HG02610 (cell line): Measurements from ENCODE around the gene CD2.

Experiments used
- ATAC-seq: cut with Tn5 transposase; IDR thresholded peaks from one replicate; pipeline ENCODE4 v1.9.1; 2021; ENCODE audit warnings: mild to moderate bottlenecking, moderate library complexity; ENCODE audit not compliant: unreplicated experiment

The CD2 gene

DNA sequence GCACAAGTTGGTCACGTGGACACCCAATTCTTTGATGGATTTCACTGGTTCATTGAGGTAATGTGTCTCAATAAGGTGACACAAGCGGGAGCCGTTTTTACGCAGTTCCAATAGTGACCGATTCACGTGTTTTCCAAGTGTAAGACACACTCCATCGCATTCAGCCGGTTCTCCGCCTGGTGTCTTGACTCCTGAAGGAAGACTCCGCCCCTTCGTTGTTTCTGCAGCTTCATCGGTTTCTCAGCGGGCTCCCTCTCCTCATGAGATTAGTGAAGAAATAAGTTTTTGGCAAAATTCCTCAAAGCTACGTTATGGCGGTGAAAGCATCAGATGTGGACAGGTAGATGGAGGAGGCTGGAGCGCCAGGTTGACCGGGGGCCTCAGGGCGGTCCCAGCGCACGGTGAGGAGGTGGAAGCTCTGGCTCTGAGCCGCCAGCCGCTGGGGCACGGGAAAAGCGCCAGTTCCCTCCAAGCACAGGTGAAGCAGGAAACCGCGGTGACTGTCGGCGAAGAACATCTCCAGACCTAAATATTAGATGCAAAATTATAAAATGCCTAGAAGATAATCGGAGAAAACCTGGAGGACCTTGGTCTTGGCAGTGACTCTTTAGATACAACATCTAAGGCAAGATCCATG is 21.0 kb downstream of the CD2 start:
- ATAC-seq, result no peak

DNA sequence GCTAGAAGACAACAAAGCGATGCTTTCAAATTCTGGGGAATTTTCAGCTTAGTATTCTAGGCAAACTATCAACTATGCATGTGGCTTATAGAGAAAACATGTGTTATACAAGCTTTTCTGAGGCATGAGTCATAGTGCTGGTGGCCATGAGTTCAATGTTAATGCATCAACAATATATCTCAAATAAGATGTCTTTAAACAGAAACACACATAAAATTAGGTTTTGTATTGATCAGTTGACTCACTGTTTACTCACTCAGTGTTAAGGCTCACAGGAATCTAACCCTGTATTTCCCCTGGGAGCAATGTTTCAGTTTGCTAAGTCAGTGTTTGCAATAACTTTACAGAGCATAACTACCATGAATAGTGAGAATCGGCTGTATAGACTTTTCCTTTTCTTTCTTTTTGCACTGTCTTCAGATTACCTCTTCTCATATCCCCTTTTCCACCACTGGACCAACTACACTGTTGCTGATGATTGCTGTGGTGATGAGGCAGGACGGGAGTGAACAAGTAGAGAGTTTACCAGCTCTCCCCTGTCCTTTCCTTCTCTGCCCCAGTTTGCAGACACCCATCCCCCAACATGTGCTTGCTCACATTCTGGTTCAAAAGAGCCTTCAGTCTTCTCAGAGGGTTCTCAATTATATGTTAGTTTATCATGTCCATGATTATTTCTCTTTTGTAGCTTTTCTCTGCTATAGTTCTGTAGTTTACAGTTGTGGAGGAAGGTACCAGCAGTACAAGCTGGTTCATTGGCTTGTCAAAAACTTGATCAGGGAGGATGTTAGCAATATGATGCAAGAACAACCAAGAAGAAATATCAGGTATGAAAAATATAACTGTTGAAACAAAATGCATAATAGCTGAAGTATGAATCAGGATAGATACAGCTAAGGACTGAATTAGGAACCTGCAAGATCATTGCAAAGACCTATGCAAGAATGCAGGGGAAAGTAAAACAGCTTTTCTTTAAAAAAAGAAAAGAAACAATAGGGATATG is 23.9 kb downstream of the CD2 start:
- ATAC-seq, result no peak

DNA sequence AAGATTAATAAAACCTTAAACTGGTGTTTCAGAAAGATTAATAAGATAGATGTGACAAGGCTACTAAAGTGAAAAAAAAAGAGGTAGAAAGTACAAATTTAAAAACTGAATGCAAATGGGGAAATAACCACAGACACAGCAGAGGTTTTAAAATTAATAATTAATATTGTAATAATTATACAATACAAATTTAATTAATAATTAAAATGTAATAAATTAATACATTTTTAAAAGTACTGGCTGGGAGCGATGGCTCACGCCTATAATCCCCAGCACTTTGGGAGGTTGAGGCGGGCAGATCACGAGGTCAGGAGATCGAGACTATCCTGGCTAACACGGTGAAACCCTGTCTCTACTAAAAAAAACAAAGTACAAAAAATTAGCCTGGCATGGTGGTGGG is 26.8 kb downstream of the CD2 start:
- no peak for ATAC-seq

DNA sequence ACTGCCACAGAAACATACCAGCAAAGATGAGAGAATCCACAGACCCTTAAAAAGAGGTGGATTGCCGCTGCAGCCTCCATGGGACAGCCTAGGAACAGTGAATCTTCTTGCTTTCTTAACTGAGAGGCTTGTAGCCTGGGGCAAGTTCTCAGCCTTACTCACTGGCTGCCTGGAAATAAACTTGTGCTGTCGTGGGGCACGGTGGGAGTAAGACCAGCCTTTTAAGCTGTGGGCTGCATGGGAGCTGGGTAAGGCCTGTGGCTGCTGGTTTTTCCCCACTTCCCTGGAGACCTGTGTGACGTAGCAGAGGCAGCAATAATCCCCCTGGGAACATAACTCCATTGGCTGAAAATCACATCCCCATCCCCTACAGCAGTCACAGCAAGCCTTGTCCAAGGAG is 30.8 kb downstream of the CD2 start:
- no peak for ATAC-seq

DNA sequence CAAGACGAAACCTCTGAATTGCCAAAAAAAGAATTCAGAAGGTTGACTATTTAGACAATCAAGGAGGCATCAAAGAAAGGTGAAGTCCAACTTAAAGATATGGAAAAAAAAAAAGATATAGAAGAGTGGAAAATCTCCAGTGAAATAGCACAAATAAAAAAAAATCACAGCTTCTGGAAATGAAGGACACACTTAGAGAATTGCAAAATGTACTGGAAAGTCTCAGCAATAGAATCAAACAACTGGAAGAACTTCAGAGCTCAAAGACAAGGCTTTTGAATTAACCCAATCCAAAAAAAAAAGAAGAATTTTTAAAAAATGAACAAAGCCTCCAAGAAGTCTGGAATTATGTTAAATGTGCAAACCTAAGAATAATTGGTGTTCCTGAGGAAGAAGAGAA is 31.8 kb downstream of the CD2 start:
- no peak for ATAC-seq

DNA sequence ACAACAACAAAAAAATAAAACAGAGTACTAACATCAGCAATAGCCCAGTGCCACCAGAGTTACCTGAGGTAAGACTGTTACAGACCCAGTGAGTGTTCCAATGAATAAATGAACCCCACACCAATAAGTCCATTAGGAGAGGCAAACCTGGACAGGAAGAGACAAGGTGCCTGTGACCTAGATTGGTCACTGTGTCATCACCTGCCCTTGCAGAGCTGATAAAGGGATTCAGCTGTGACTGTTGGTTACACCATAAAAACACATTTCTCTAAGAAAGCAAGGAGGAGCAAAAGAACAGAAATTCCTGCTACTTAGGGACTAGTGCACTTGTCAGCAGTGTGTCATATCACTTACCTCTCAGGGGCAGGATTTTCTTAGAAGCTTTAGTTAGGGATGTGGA is 37.5 kb downstream of the CD2 start:
- no peak for ATAC-seq

DNA sequence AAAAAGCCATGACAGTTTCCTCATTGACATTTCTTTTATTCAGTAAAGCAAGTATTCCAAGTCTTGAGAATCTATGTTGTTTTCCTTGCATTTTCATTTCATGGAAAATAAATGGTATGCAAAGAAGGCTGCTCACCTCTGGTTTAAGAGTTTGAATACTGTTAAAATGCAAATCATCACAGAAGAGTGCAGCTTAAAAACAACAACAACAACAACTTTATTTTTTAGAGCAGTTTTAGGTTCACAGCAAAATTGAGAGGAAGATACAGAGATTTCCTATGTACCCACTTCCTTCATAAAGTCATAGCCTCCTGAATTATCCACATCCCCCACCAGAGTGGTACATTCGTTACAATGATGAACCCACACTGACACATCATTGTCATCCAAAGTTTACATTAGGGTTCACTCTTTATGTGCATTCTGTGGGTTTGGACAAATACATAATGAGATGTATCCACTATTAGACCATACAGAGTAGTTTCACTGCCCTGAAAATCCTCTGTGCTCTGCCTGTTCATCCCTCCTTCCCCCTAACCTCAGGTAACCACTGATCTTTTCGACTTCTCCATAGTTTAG is 39.2 kb downstream of the CD2 start:
- ATAC-seq, result no peak

DNA sequence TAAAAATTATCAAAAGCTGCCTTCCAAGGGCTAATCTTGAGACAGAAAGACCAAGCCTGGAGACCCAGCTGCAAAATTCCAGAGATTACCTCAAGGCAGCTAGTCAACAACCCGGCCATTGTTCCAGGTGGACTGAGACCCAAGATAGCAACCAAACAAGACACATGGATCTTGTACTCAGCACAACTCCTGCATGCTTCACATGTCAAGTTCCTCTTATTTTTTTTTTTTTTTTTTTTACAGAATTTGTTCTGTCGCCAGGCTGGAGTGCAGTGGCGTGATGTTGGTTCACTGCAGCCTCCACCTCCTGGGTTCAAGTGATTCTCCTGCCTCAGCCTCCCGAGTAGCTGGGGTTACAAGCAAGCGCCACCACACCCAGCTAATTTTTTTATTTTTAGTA is 40.1 kb downstream of the CD2 start:
- no peak for ATAC-seq

DNA sequence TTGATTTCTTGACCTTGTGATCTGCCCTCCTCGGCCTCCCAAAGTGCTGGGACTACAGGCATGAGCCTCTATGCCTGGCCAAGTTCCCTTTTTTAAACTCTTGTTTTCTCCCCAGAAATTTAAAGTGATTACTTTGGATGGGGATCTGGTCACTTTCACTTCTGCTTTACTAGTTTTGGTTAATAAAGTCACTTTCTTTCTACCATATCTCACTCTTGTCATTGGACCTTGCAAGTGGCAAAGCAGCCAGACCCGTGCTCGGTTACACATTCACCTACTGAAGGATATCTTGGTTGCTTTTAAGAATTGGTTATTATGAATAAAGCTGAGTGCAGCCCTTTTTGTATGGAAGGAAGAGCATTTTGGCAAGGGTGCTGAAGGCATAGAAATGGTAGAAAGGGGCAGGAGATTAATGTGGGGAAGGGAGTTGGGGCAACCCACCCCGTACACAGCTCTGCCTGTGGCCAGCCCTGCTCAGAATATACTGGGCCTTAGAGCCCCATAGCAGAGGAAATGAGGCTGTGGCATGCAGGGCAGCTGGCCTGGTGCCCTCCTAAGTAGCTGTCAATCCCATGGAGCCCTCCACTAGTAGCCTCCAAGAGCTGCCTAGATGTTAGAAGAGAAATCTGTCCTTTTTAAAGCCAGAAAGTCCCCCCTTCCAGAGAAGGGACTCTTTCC is 40.7 kb downstream of the CD2 start:
- peak; percentile 79 for ATAC-seq

DNA sequence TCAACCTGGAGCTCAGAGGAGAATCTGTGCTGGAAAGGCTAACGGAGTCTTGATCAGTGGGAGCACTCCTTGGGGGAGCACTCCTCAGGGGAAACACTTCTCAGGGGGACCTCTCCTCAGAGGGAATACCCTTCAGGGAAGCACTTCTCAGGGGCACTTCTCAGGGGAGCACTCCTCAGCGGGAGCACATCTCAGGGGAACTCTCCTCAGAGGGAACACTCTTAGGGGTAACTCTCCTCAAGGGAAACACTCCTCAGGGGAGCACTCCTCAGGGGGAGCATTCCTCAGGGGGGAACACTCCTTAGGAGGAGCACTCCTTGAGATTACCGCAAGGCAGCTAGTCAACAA is 41.2 kb downstream of the CD2 start:
- no peak for ATAC-seq

DNA sequence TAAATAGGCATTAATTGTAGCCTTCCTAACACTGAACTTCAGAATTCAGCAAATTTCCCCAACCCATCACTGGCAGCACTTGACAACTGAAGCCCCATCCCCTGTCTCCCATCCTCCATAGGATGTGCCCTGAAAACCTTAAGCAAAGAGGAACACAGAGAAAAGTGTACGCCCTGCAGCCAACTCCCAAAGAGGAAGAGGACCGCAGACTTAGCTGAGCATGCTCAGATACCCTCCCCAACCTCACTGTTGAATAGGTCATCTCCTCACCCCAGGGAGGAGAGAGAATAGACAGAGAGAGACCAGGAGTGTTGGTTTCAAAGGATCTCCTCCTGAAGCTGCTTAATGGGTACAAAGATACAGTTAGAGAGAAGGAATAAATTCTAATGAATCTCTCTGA is 50.5 kb downstream of the CD2 start:
- ATAC-seq, result no peak

DNA sequence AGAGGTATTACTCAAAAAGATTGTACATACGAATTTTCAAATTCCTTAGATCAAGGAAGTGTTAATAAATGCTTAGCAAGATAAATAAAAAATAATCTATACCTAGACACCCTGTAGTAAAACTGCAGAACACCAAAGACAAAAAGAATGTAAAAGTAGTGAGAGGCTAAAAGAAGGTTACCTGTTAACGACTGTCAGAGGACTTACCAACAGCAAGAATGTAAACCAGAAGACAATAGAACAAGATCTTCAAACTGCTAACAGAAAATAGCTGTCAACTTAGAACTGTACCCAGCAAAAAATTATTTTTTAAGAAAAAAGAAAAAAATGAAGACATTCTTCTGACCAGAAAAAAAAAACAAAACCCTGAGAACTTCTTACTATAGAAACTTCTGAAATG is 51.2 kb downstream of the CD2 start:
- ATAC-seq, result no peak

DNA sequence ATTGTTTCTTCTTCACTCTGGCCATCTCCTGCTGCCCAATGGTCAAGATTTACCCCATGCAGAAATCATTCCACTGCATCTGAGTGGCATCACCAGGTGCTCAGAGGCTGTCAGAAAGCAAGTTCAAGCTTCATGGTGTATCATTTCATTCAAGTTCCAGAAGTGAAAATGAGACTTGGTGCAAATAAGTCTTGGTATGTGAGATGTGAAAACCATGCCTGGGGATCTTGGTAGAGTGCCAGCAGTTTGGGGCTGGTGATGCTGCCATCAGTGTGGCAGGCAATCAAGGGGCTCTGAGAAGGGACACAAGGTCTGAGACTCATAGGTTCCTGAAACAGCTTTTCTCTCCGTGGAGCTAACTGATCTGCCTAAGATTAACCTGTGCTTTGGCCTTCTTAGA is 52.0 kb downstream of the CD2 start:
- no peak for ATAC-seq

DNA sequence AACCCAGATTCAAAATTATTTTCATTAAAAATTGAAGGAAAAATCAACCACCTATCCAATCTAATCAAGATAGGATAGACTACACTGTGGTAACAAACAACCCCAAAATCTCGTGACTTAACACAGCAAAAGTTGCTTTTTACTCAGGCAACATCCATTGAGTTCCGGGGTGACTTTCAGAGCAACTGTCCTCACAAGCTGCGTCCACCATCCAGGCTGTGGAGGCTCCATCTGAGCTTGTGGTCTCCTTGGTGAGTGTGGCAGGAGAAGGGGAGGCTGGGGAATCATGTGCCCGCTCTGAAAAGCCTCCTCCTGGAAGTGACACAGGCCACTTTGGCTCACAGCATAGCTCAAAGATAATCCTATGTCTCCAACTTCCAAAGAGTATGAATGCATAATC is 52.4 kb downstream of the CD2 start:
- no peak for ATAC-seq

DNA sequence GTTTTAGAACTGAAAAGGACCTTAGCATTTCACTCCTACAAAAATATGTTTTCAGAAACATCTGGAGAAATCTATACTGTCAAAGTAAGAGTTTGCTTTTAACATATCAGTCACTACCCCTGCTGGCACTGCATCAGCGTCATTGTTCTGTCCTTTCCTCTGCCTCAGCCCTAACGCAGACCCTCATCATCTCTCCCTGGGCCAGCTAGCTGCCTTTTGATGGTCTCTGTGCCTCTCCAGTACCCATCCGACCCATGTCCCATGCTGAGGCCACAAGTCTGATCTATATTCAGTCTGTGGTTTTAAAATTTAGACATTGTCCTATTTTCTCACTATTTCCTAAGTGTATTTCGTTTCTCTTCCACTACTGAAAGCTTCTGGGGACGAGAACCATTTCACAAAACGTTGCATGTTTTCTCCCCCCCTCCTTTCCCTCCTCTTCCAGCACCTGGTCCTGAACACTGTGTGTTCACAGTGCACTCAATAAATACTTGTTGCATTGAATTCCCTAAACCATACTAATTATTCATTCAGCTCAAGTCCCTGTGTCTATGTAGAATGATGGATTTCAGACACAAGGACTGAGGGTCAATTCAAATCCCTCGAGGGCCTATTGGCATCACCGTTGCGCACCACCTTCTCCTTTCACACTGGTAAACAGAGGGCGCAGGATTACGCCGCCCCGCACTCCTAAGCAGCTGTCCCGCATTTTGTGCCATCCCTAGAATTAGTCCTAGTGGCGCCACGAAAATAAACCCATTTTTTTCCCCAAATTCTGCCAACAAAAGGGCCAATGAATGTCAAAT is 53.4 kb downstream of the CD2 start:
- ATAC-seq, result no peak

DNA sequence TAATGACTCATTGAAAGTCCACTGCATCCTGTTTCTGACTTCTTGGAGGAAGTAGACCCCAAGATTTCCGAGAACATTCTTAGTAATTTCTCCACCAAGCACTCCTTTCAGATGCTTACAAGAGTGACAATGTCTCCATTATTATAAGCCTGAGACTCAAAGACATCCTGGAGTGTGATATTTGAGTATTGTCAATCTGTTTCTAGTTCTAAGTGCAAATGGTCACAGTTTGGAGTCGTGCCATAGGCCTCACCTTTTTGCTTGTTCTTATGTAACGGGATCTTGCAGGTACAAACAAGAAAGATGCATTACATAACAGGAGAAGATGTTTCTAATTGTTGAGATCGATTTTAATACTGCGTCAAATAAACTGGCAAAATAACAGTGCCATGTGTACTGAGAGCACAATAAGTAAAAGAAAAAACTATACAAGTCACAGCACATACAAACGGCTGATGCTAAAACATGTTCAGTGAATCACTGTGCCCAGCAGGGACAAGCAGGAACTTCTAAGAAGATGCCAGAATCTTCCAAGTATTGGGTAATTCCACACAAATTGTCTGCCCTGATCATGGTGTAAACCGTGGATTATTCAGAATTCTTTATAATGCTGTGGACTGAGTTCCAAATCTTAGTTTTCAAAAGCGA is 54.1 kb downstream of the CD2 start:
- ATAC-seq, result no peak

DNA sequence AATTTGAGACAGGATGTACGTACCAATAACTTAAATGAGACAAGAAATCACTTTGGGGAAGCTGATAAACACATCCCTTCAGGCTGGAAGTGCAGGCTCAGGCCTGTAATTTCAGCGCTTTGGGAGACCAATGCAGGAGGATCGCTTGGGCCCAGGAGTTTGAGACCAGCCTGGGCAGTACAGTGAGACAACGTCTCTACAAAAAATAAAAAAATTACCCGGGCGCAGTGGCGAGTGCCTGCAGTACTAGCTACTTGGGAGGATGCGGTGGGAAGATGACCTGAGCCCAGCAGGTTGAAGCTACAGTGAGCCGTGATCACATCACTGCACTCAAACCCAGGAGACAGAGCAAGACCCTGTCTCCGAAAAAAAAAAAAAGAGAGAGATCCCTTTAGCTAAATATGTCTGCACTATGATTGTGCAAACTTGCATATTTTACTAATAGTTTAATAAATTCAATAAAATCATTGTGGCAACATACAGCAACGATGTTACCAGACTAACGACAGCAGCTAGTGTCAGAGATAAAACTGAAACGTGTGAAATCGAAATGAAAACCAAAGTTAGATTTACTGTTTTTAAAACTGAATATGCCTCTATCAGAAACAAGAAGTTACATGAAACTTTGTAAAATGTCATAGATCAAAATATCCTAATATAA is 54.7 kb downstream of the CD2 start:
- no peak for ATAC-seq

DNA sequence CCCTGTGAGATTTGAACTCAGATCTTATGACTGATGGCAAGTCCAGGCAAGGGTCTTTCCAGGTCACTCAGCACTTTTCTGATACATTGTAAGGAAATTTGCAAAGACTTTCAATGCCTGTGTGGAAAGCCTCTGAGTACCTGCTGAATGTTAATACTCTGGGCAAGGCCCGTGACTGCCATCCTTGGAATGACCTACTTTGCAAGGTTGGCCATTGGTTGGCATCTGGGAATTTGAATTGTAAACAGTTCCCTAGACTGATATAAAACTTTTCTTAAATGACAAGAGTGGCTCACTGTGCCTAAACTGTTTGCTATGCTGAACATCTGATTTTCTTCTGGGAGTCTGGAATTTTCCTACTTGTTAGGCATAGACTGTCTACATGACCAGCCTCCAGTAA is 57.1 kb downstream of the CD2 start:
- ATAC-seq, result no peak

DNA sequence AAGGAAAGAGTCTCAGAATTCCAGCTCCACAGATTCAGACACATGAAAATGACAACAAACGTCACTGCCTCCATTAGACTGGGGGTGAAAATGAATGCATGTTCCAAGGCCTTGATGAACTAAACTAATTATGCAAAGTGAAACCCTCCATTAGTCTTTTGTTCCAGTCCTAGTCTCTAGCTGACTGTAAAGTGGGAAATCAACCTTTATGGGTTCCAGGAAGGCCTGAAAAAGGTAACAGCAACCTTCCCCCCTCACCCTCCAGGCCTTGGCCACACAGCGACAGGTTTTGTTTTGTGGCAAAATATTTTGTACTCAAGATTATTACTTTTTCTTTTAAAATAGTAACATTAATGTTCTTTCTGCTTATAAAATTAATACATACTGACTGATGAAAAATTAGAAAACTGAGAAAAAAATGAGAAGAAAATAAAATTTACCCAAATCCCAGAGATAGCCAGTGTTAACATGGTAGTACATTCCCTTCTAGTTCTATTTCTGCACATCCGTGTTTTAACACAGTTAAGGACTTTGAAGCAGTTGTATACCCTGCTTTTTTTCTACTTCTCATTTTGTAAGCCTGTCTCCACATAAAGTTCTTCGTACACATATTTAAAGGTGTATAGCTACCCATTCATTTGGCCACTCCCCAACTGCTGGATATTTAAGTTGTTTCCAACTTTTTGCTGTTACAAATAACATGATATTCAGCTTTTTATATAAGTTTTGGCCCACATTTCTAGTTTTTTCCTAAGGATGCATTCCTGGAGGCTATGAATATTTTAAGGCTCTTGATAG is 60.9 kb downstream of the CD2 start:
- ATAC-seq, result no peak
